Measurements from ENCODE around the gene EIF2A. TPM values are rescaled to one million over a fixed set of nuclear protein-coding genes. Genes with fewer than 3 reads are reported as not detected.

The EIF2A gene
- total and polyA plus RNA-seq, 4 donors: 59.5 to 127 (median 69.6) TPM

DNA sequence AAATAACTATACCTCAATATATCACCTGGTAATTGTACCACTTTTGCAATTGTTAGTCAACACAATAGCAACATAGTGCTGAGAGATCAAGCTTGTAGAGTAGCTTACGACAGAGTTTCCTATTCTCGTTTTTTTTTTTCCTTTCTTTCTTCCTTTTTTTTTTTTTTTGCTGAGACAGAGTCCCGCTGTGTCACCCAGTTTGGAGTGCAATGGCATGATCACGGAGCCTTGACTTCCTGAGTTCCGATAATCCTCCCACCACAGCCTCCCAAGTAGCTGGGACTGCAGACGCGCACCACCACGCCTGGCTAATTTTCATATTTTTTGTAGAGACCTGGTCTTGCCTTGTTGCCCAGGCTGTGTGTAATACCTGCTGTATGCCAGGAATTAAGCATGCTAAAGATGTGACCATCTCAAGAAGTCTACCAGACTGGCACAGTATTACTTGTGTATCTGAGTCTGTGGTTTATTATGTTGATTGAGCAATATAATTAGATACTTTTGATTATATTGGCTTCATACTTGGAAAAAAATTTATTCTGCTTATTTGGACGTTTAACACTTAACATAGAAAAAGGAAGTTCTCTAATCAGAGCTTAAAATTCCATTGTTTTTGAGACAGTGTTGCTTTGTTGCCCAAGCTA, 59.5 kb downstream of the EIF2A start:
- no peak for ATAC-seq (ENCODE audit: insufficient read depth, low FRiP score)

DNA sequence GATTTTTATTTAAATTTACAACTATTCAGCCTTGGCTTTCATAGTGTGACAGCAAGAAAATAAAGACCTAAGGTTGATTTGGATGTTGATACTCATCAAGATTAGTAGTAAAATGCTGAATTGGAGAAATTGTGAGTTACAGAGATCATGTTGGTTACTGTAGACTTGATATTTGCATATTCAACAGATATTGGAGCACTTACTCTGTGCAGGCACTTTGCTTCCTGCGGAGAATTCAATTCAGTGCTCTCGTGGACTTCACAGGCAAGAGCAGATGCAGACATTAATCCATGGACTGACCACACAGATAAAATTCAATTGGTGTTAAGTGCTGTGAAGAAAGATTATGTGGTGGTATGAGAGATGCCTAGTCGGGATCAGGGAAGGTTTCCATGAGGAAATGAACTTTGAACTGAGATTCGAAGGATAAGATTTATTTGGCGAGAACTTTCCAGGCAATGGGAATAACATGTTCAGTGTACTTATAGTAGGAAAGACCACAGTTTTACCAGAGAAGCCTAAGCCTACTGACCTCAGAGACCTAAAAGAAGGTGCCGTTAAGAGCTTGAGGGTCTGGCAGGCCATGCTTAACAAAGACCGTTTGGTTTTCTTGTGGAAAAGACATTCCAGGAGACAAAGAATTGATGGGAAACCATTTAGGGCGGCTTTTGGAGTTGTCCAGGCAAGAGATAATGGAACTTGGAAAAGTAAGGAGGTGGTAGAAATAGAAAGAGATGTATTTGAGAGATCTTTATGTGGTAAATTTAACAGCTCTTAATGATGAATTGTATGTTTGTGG, 60.9 kb downstream of the EIF2A start:
- Histone ChIP-seq H3K27me3 (ENCODE audit: control insufficient read depth in 3 of 3, insufficient read depth in 3 of 3, low read length in 2 of 3) (no peaks in the 10 kb centered on the region), H3K9me3 (ENCODE audit: control insufficient read depth in 4 of 4, insufficient read depth in 3 of 4, low read length in 3 of 4) (no peaks in the 10 kb centered on the region), H3K36me3 (ENCODE audit: control insufficient read depth in 4 of 4, insufficient read depth in 4 of 4, low read length in 4 of 4) (peaks cover 0 to 4% (median 2%) of the 10 kb centered on the region in 4 donors), H3K9ac (ENCODE audit: insufficient read depth in 1 of 2, low read length in 2 of 2) (no peak overlapping the region), H3K4me3 (no peak overlapping the region), H3K27ac (ENCODE audit: low read depth in 1 of 2, low read length in 1 of 2) (no peak overlapping the region), H3K4me1 (ENCODE audit: control insufficient read depth in 5 of 5, insufficient read depth in 5 of 5, low read length in 5 of 5) (peaks cover 0 to 7% (median 5%) of the 10 kb centered on the region in 5 donors)
- TF ChIP-seq CTCF (IDR thresholded peaks at IDR 0.05; ENCODE audit: control extremely low read depth, extremely low read depth): no peak
- WGBS, 2 donors: 84 to 85% methylated on average over 8 of the region's 8 CpGs
- no peak for ATAC-seq (ENCODE audit: insufficient read depth, low FRiP score)
- DNase-seq: no peak

More for the DNA sequence above, 59.5 kb downstream of the EIF2A start:
- WGBS, 2 donors: 39 to 59% methylated on average over 9 of the region's 9 CpGs
- DNase-seq: no peak
- Histone ChIP-seq H3K9me3 (ENCODE audit: control insufficient read depth in 4 of 4, insufficient read depth in 3 of 4, low read length in 3 of 4) (no peaks in the 10 kb centered on the region), H3K36me3 (ENCODE audit: control insufficient read depth in 4 of 4, insufficient read depth in 4 of 4, low read length in 4 of 4) (peaks cover 0 to 3% (median under 1%) of the 10 kb centered on the region in 4 donors), H3K4me3 (no peak overlapping the region), H3K27ac (ENCODE audit: low read depth in 1 of 2, low read length in 1 of 2) (no peak overlapping the region), H3K9ac (ENCODE audit: insufficient read depth in 1 of 2, low read length in 2 of 2) (no peak overlapping the region), H3K27me3 (ENCODE audit: control insufficient read depth in 3 of 3, insufficient read depth in 3 of 3, low read length in 2 of 3) (no peaks in the 10 kb centered on the region), H3K4me1 (ENCODE audit: control insufficient read depth in 5 of 5, insufficient read depth in 5 of 5, low read length in 5 of 5) (peaks cover 0 to 11% (median 5%) of the 10 kb centered on the region in 5 donors)
- no peak for TF ChIP-seq CTCF (IDR thresholded peaks at IDR 0.05; ENCODE audit: control extremely low read depth, extremely low read depth)

DNA sequence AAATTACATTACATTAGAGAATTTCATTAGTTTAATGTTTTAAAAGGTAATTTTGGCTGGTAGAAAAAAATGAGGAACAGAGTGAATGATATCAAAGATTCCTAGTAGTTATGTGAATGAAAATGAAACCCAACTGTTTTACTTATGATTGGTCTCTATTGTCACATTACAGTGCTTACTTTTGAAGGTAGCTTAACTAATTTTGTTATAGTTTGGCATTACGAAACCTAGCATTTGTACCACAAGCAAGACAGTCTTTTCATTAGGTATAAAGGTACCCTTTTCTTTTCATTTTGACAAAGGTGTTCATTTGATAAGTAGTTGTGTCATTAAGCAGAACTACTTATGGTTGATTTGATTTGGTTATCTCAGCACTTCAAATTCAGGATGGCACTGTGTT, 63.4 kb downstream of the EIF2A start:
- no peak overlapping the region for H3K27ac ChIP-seq (ENCODE audit: low read depth in 1 of 2, low read length in 1 of 2)
- peaks cover 0 to 10% (median 0%) of the 10 kb centered on the region in 5 donors for H3K4me1 ChIP-seq (ENCODE audit: control insufficient read depth in 5 of 5, insufficient read depth in 5 of 5, low read length in 5 of 5)
- no peaks in the 10 kb centered on the region for H3K9me3 ChIP-seq (ENCODE audit: control insufficient read depth in 4 of 4, insufficient read depth in 3 of 4, low read length in 3 of 4)
- peaks cover 0 to 6% (median 2%) of the 10 kb centered on the region in 4 donors for H3K36me3 ChIP-seq (ENCODE audit: control insufficient read depth in 4 of 4, insufficient read depth in 4 of 4, low read length in 4 of 4)
- DNase-seq (no peak), ATAC-seq (ENCODE audit: insufficient read depth, low FRiP score) (no peak)
- H3K4me3 ChIP-seq: no peak overlapping the region
- WGBS, 2 donors: 0% methylated on average over 1 of the region's 1 CpG
- no peak for TF ChIP-seq CTCF (IDR thresholded peaks at IDR 0.05; ENCODE audit: control extremely low read depth, extremely low read depth)
- H3K9ac ChIP-seq (ENCODE audit: insufficient read depth in 1 of 2, low read length in 2 of 2): no peak overlapping the region
- no peaks in the 10 kb centered on the region for H3K27me3 ChIP-seq (ENCODE audit: control insufficient read depth in 3 of 3, insufficient read depth in 3 of 3, low read length in 2 of 3)
